ENCODE measurements around the gene GJA1.
A peak's percentile ranks its signal among the peaks of the same experiment; 100 is the strongest.

Gene GJA1

DNA sequence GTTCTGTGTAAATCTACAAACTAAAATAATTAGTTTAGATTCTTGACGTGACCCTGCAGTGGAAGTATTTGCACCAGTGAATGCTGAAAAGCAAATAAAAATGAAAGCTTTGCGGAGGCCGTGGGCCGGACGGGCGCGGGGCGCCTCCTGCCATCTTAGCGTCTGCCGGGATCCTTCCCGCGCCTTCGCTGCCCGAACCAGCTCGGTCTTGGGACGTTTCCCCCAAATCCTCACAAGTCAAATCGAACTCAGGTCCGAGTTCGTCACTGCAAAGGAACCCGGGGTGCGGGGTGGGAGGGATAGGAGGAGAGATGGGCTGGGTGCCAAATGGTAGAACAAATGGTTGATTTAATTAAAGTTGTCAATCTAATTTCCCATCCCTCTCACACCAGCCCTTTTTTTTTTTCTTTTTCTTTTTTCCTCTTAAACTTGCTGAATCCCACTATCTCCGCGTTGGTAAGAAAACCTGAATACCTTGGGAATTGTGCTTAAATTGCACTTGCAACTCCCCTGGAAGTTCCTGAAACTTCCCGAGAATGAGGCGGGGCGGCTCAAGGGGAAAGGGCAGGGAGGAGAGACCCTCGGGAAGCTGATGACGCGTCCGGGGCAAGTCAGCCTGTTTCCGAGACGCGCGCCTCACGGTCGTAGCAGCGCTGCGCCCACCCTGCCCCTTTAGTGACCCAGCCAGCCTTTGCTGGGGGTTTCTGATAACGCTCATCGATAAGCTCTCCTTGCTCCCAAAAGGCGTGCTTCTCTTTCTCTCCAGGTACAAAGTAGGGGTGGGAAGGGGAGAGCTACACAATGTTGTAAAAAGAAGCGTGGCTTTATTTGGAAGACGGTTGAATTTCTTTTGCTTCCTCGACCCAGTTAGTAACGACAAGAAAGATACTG is 1.8 kb downstream of the GJA1 start:
- TF ChIP-seq, protein P1, sequence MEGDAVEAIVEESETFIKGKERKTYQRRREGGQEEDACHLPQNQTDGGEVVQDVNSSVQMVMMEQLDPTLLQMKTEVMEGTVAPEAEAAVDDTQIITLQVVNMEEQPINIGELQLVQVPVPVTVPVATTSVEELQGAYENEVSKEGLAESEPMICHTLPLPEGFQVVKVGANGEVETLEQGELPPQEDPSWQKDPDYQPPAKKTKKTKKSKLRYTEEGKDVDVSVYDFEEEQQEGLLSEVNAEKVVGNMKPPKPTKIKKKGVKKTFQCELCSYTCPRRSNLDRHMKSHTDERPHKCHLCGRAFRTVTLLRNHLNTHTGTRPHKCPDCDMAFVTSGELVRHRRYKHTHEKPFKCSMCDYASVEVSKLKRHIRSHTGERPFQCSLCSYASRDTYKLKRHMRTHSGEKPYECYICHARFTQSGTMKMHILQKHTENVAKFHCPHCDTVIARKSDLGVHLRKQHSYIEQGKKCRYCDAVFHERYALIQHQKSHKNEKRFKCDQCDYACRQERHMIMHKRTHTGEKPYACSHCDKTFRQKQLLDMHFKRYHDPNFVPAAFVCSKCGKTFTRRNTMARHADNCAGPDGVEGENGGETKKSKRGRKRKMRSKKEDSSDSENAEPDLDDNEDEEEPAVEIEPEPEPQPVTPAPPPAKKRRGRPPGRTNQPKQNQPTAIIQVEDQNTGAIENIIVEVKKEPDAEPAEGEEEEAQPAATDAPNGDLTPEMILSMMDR (IDR thresholded peaks at IDR 0.05; ENCODE audit: control insufficient read depth, insufficient read depth, low read depth, low read length, missing control alignments): no peak
- H3K4me3 ChIP-seq (ENCODE audit: control insufficient read depth, low read depth, low read length): peak overlapping the region; percentile 95
- no peak for DNase-seq (ENCODE audit: low read depth)

DNA sequence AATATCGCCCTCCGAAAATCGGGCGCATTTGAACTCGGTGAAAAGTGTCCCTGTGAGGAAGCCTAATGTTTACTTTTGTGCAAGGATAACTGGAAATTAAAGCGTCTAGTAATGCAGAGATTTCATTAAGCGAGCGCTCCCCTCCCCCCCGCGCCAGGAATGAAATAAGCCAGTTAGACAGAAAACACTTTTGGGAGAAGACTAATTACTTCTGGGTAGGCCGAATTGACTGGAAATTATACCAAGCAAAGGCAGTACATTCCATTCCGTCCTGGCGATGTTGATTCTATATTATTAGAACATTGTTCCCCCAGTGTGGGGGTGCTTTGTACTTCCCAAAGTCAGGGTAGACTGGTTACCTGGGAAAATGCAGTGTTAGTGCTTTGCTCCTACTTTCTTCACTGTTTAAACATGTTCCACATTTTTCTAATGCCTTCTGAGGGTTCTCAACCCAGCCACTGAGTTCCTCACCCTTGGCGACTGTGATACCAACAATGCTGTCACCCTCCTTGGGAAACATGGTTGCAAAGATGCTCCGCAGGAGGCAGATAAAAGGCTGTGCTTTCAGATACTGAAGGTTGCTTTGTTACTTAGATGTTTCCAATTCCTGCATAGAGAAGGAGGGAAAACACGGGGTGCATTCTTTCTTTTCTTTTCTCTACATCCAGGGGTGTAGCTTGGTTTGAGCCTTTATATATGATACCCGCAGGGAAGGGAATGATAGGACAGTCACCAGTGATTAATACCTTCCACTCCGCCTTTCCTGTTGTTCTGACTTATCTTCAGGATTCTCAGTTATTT is 2.6 kb downstream of the GJA1 start:
- DNase-seq (ENCODE audit: low read depth): no peak
- peak overlapping the region; percentile 95 for H3K4me3 ChIP-seq (ENCODE audit: control insufficient read depth, low read depth, low read length)
- TF ChIP-seq, protein P1 (IDR thresholded peaks at IDR 0.05; ENCODE audit: control insufficient read depth, insufficient read depth, low read depth, low read length, missing control alignments): no peak

DNA sequence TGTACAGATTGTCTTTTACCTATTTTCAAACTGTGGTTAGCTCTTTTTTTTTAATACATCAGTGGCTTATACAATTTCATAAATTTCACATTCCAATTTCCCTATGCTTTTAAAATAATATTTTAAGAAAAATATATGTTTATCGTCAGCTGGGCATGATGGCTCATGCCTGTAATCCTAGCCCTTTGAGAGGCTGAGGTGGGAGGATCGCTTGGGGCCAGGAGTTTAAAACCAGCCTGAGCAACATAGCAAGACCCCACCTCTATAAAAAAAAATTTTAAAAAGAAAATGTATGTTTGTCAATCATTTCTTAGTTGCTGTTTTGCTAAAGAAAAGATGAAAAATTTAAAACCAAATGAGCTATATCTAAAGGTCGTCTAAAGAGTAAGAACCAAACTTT is 3.4 kb downstream of the GJA1 start:
- TF ChIP-seq, protein P1 (IDR thresholded peaks at IDR 0.05; ENCODE audit: control insufficient read depth, insufficient read depth, low read depth, low read length, missing control alignments): no peak
- peak overlapping the region; percentile 95 for H3K4me3 ChIP-seq (ENCODE audit: control insufficient read depth, low read depth, low read length)
- DNase-seq (ENCODE audit: low read depth): no peak

GRCh38 chr6:121439475-121439874 is 4.0 kb downstream of the GJA1 start:
- H3K4me3 ChIP-seq (ENCODE audit: control insufficient read depth, low read depth, low read length): peak overlapping the region; percentile 95
- no peak for DNase-seq (ENCODE audit: low read depth)
- TF ChIP-seq, protein P1 (IDR thresholded peaks at IDR 0.05; ENCODE audit: control insufficient read depth, insufficient read depth, low read depth, low read length, missing control alignments): no peak

DNA sequence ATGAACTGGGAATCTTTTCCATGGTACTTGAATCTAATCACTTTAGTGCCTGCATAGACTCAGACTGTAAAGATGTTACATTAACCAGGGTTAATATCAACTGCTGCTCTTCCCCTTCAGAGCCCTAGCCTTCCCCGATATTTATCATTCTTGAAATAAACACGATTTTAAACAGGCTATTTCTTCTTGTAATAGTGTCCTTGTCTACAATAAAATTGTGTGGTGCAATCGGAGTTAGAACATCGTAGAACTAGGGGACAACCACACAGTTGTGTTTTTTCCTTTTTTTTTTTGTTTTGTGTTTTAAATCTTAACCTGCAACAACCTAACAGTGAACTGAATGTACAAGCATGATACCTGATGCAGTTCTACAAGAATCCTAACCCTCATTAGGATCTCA is 4.5 kb downstream of the GJA1 start:
- peak overlapping the region; percentile 95 for H3K4me3 ChIP-seq (ENCODE audit: control insufficient read depth, low read depth, low read length)
- TF ChIP-seq, protein P1 (IDR thresholded peaks at IDR 0.05; ENCODE audit: control insufficient read depth, insufficient read depth, low read depth, low read length, missing control alignments): no peak
- no peak for DNase-seq (ENCODE audit: low read depth)

DNA sequence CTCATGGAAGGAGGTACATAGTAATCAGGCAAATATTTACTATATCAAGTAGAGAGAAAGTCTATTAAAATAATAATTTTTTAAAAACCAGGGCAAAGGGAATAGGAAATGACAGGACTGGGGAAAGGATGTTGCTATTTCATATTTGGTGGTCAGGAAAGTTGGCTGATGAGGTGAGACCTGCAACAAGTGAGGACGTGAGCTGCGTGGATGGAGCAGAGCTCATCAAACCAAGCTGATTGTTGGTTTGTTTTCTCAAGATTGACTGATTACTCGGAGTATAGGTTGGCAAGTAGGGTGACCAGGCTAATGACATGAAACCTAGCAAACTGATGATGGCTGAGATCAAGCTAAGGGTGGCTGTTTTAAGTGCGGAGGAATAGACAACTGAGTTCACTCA is 6.0 kb downstream of the GJA1 start:
- no peak overlapping the region; the same call in 1 of the 2 replicates for H3K4me3 ChIP-seq (ENCODE audit: control insufficient read depth, low read depth, low read length)
- DNase-seq (ENCODE audit: low read depth): no peak
- TF ChIP-seq, protein P1 (IDR thresholded peaks at IDR 0.05; ENCODE audit: control insufficient read depth, insufficient read depth, low read depth, low read length, missing control alignments): no peak

Data from AG09309 (cell line).